Mucosa of rectum (tissue), 2 donors: ENCODE data around the gene CAMSAP2.

Source experiments
- H3K27ac ChIP-seq, 2 donors: one replicate each; pipeline ENCODE4 v1.7.0; 2013; ENCODE audit warnings: inconsistent platforms in 2 of 2, low read depth in 2 of 2, low read length in 2 of 2
- H3K27me3 ChIP-seq, 2 donors: one replicate each; pipeline ENCODE4 v1.7.0; 2013; ENCODE audit warnings: low read length in 2 of 2; ENCODE audit not compliant: control insufficient read depth in 2 of 2, insufficient read depth in 2 of 2
- H3K36me3 ChIP-seq, 2 donors: one replicate each; pipeline ENCODE4 v1.7.0; 2013; ENCODE audit warnings: low read length in 2 of 2; ENCODE audit not compliant: control insufficient read depth in 2 of 2, insufficient read depth in 2 of 2
- H3K4me1 ChIP-seq, 2 donors: one replicate each; pipeline ENCODE4 v1.7.0; 2013; ENCODE audit warnings: low read length in 2 of 2, mild to moderate bottlenecking in 1 of 2; ENCODE audit not compliant: control insufficient read depth in 2 of 2, insufficient read depth in 2 of 2
- H3K4me3 ChIP-seq, 2 donors: one replicate each; pipeline ENCODE4 v1.7.0; 2013; ENCODE audit warnings: low read length in 2 of 2
- H3K9ac ChIP-seq, 2 donors: one replicate each; pipeline ENCODE4 v1.7.0; 2013; ENCODE audit warnings: low read length in 2 of 2, low read depth in 1 of 2, mild to moderate bottlenecking in 1 of 2
- H3K9me3 ChIP-seq, 2 donors: one replicate each; pipeline ENCODE4 v1.7.0; 2013; ENCODE audit warnings: low read length in 2 of 2; ENCODE audit not compliant: control insufficient read depth in 2 of 2
- donor health status: healthy.
- donor health status: Normal muscosa, but diverticular disease.

CAMSAP2 gene

DNA sequence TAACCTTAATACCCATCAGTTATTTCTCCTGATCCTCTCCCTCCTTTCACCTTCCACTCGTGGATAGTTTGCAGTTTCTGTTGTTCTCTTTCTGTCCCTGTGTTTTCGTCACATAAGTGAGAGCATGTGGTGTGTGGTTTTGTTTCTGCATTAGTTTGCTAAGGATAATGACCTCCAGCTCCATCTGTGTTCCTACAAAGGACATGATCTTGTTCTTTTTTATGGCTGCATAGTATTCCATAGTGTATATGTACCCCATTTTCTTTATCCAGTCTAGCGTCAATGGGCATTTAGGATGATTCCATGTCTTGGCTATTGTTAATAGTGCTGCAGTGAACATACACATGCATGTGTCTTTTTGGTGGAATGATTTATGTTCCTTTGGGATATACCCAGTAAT lies 97.5 kb downstream of the CAMSAP2 start:
- Histone ChIP-seq H3K9me3 (no peaks in the 10 kb centered on the region), H3K4me3 (no peak overlapping the region), H3K27ac (no peak overlapping the region), H3K4me1 (no peaks in the 10 kb centered on the region), H3K9ac (no peak overlapping the region), H3K27me3 (no peaks in the 10 kb centered on the region), H3K36me3 (peaks cover 0 to 7% of the 10 kb centered on the region in 2 donors)

DNA sequence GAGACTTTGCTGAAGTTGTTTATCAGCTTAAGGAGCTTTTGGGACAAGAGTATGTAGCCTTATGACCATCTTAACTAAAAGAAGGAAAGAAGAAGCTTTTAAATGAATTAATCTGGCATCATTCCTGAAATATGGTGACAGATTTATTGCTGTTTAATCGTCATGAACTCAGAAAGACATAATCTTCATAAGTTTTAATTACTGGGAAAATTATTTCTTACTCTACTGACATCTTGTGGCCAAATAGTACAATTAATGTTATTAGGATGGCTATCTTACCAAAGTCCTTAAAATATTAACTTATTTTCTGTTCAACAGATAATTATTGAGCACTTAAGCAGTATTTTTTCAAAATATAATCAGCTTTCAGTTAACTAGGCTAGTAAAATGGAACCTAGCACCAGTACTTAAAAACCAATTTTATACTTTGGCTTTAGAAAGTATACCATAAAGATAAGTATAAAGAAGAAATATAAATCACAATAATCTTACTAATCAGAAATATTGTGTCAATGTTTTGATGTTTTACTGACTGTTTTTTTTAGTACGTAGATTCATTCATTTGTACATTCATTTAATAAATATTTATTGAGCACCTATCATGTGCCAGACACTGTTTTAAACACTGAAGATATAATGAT lies 99.4 kb downstream of the CAMSAP2 start:
- Histone ChIP-seq H3K9ac (no peak overlapping the region), H3K27ac (no peak overlapping the region), H3K4me3 (no peak overlapping the region), H3K36me3 (peaks cover 0 to 3% of the 10 kb centered on the region in 2 donors), H3K27me3 (no peaks in the 10 kb centered on the region), H3K4me1 (no peaks in the 10 kb centered on the region), H3K9me3 (no peaks in the 10 kb centered on the region)

DNA sequence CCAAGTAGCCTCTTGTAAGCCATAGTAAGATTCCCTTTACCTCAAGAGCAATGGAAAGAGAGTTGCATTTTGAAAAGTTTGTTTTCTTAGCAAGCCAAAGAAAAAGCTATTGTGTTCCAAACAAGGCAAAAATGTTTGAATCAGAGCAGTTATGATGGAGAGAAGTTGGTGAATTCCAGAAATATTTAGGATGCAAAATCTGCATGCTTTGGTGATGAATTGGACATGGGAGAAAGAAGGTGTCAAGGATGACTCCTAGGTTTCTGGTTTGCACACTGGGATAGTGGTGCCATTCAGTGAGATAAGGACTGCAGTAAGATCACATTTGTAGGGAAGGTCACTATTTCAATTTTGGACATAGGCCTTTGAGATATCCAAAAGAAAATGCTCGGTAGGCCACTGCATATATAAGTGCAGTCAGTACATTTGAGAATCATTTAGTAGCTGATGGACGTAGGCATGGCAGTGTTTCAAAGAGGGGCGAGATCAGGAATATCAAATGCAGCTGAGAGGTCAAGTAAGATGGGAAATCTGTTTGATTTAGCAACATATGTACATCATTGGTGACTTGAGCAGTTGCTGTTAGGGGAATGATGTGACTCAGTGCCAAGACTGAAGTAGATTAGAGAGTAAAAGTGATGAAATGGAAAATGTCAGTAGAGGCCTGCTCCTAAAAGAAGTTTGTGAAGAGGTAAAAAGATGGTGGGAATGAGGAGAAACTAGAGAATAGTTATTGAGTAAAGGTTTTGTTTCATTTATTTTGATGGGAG lies 100.2 kb downstream of the CAMSAP2 start:
- H3K36me3 ChIP-seq, result no peaks in the 10 kb centered on the region
- H3K27me3 ChIP-seq, result no peaks in the 10 kb centered on the region
- H3K9ac ChIP-seq, result no peak overlapping the region
- no peak overlapping the region for H3K27ac ChIP-seq
- no peaks in the 10 kb centered on the region for H3K4me1 ChIP-seq
- H3K4me3 ChIP-seq, result no peak overlapping the region
- no peaks in the 10 kb centered on the region for H3K9me3 ChIP-seq

DNA sequence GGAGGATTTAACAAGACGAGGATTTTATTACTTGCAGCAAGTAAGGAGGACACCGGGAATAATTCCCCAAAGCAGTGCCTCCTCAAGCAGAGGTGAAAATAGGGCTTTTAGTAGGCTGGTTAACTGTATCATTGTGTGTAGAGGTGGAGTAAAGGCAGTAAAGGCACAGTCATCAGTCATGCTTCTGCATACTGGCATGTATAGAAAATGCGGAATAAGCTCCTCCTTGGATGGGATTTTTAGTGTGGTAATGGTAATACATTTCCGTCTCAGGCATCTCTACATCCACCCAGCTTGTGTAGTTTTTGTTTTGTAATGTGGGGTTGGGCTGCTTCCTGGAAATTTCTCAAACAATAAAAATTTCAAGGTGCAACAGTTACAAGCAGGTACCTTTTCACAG lies 106.7 kb downstream of the CAMSAP2 start:
- Histone ChIP-seq H3K27me3 (no peaks in the 10 kb centered on the region), H3K27ac (no peak overlapping the region), H3K9me3 (no peaks in the 10 kb centered on the region), H3K4me3 (no peak overlapping the region), H3K36me3 (peaks cover 13 to 14% of the 10 kb centered on the region in 2 donors), H3K9ac (no peak overlapping the region), H3K4me1 (no peaks in the 10 kb centered on the region)

DNA sequence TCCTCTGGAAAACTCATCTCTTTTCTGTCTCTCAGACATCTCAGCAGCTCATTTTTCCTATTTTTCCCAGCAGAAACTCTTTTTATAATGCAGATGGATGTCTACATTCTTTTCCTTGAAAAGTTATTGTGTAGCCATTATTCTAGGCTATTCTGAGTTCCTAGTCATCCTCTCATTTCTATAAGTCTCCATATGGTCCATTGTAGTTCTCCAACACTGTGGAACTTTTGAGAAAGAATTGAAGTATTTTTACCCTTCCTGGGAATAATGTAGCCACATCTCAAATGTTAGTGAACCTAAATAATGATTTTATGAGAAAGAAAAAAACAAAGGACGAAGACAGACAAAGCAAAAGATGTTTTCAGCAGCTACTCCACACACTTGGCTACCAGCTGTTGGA lies 107.7 kb downstream of the CAMSAP2 start:
- Histone ChIP-seq H3K9ac (no peak overlapping the region), H3K4me1 (no peaks in the 10 kb centered on the region), H3K27ac (no peak overlapping the region), H3K9me3 (no peaks in the 10 kb centered on the region), H3K4me3 (no peak overlapping the region), H3K27me3 (no peaks in the 10 kb centered on the region), H3K36me3 (peaks cover 13 to 17% of the 10 kb centered on the region in 2 donors)

DNA sequence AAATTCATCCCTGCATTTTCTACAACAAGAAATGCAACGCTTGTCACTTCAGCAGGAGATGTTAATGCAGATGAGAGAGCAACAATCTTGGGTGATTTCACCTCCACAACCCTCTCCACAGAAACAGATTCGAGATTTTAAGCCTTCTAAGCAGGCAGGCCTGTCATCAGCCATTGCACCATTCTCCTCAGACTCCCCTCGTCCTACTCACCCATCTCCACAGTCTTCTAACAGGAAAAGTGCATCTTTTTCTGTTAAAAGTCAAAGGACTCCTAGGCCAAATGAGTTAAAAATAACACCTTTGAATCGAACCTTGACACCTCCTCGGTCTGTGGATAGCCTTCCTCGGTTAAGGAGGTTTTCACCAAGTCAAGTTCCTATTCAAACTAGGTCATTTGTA lies 110.7 kb downstream of the CAMSAP2 start:
- no peak overlapping the region for H3K9ac ChIP-seq
- H3K27me3 ChIP-seq, result no peaks in the 10 kb centered on the region
- no peak overlapping the region for H3K27ac ChIP-seq
- H3K4me3 ChIP-seq, result no peak overlapping the region
- peaks cover 13 to 17% of the 10 kb centered on the region in 2 donors for H3K36me3 ChIP-seq
- no peaks in the 10 kb centered on the region for H3K9me3 ChIP-seq
- no peaks in the 10 kb centered on the region for H3K4me1 ChIP-seq

DNA sequence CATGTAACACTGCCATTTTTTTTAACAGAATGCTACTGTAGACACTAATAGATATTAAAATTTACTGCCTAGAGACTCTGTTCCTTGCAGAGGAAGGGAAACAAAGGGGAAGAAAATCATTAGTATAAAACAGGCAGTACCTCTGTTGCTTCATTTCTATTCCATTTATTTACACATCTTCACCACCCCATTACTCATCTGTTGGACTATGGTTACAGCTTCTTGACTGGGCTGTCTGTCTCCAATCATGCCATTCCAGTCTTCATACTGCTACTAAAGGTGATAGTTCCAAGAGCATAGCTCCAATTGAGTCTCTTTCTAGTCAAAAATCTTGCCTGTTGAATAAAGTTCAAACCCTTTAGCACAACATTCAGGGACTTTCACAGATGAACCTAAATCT lies 111.9 kb downstream of the CAMSAP2 start:
- peaks cover 10 to 17% of the 10 kb centered on the region in 2 donors for H3K36me3 ChIP-seq
- H3K9me3 ChIP-seq, result no peaks in the 10 kb centered on the region
- no peak overlapping the region for H3K27ac ChIP-seq
- H3K4me1 ChIP-seq, result no peaks in the 10 kb centered on the region
- H3K27me3 ChIP-seq, result no peaks in the 10 kb centered on the region
- H3K9ac ChIP-seq, result no peak overlapping the region
- no peak overlapping the region for H3K4me3 ChIP-seq

DNA sequence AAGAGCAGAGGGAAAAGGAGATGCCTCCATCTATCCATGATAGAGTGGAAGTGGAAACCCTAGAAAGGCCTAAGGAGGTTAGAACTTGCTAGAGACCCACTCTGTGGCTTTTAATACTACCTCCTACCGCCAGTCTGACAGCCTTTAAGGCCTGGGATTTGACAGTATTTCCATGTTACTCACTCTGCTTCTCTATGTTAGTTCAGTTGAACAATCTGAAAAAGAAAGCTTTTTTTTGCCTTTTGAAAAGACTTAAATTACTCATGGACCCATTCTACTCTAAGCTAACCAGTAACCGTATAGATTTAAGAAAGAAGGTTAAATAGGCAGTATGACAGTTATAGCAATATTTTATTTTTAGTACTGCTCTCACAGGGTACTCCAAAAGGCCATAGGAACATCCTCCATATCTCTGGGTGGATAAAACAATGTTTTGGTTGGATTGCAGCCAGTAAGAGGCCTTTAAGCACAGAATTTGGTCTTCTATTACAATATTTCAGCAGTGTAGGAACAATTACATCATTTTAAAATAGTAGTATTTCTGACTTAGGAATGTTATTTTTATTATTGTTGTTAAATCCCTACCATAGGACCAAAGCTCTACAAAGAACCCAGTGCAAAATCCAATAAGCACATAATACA lies 118.1 kb downstream of the CAMSAP2 start:
- Histone ChIP-seq H3K9ac (no peak overlapping the region), H3K4me3 (no peak overlapping the region), H3K9me3 (no peaks in the 10 kb centered on the region), H3K4me1 (no peaks in the 10 kb centered on the region), H3K27me3 (no peaks in the 10 kb centered on the region), H3K36me3 (peaks cover 7 to 13% of the 10 kb centered on the region in 2 donors), H3K27ac (no peak overlapping the region)

DNA sequence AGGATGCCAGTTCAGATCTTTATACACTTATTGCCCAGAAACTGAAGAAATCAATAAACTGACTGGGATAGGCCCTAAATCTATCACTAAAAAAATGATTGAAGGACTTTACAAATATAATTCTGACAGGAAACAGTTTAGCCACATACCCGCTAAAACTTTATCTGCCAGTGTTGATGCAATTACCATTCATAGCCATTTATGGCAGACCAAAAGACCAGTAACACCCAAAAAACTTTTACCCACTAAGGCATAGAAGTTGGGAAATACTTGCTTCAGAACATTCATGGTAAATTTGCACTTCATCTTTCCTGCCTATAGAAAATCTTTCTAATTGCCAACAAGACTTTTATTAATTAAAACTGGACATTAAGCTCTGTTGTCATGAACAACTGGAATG lies 119.1 kb downstream of the CAMSAP2 start:
- H3K4me1 ChIP-seq, result no peaks in the 10 kb centered on the region
- peaks cover 11 to 13% of the 10 kb centered on the region in 2 donors for H3K36me3 ChIP-seq
- H3K27ac ChIP-seq, result no peak overlapping the region

DNA sequence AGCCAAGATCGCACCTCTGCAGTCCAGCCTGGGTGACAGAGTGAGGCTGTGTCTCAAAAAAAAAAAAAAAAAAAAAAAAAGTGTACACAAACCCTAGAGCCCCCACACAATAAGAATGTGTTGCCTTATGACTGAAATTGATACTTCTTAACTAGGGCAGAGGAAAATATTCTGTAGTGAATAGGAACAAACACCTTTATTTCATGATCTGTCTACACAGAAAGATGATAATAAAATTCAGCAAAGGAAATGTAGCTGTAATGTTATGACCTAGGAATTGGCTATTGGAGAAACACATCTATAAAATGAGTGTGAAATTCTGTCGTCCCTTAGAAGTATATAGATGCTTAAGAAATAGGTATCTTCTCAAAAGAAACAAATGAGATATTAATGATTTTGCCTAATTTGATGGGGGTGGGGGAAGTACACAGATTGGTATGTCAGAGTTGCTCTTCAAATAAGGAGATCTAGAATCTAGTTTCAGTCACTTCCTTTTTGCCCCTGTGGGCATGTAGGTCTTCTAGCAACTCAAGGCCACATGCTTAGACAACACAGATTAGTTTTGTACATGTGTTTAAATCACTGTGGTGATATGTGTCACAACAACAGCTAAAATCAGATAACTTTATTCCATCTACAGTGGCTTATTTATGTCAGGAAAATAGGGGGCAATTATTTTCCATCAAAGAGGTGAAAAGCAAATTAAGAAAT lies 123.4 kb downstream of the CAMSAP2 start:
- no peak overlapping the region for H3K27ac ChIP-seq
- peaks cover 3 to 4% of the 10 kb centered on the region in 2 donors for H3K36me3 ChIP-seq
- no peaks in the 10 kb centered on the region for H3K27me3 ChIP-seq

More for the DNA sequence above, 119.1 kb downstream of the CAMSAP2 start:
- H3K27me3 ChIP-seq, result no peaks in the 10 kb centered on the region
- no peak overlapping the region for H3K4me3 ChIP-seq
- no peak overlapping the region for H3K9ac ChIP-seq
- H3K9me3 ChIP-seq, result no peaks in the 10 kb centered on the region

More for the DNA sequence above, 123.4 kb downstream of the CAMSAP2 start:
- H3K9me3 ChIP-seq, result no peaks in the 10 kb centered on the region
- no peak overlapping the region for H3K9ac ChIP-seq
- no peak overlapping the region for H3K4me3 ChIP-seq
- no peaks in the 10 kb centered on the region for H3K4me1 ChIP-seq
